ENCODE results near the gene GARNL3.

GARNL3 gene

GRCh38 chr9:127356906-127357305 lies 92.3 kb downstream of the GARNL3 start:
- no peak for DNase-seq

- no peak for DNase-seq
These were observed 93.5 kb downstream of the GARNL3 start for GRCh38 chr9:127358023-127358535.

- no peak for DNase-seq
These were observed 94.2 kb downstream of the GARNL3 start for GRCh38 chr9:127358770-127359169.

- no peak for DNase-seq
These were observed 95.7 kb downstream of the GARNL3 start for GRCh38 chr9:127360250-127360649.

GRCh38 chr9:127360829-127361228 lies 96.3 kb downstream of the GARNL3 start:
- no peak for DNase-seq

GRCh38 chr9:127361561-127361960 lies 97.0 kb downstream of the GARNL3 start:
- DNase-seq: no peak

GRCh38 chr9:127362829-127363228 lies 98.3 kb downstream of the GARNL3 start:
- no peak for DNase-seq

GRCh38 chr9:127365461-127365860 lies 100.9 kb downstream of the GARNL3 start:
- DNase-seq: no peak

GRCh38 chr9:127366594-127366993 lies 102.0 kb downstream of the GARNL3 start:
- DNase-seq: no peak

- no peak for DNase-seq
These were observed 104.4 kb downstream of the GARNL3 start for GRCh38 chr9:127368852-127369402.

GRCh38 chr9:127369428-127369827 lies 104.9 kb downstream of the GARNL3 start:
- no peak for DNase-seq

GRCh38 chr9:127370147-127370579 lies 105.6 kb downstream of the GARNL3 start:
- DNase-seq: no peak

GRCh38 chr9:127370672-127371648 lies 106.4 kb downstream of the GARNL3 start:
- no peak for DNase-seq

GRCh38 chr9:127380479-127380878 lies 115.9 kb downstream of the GARNL3 start:
- DNase-seq: no peak

- DNase-seq: no peak
These were observed 118.0 kb downstream of the GARNL3 start for GRCh38 chr9:127382541-127382940.

GRCh38 chr9:127384016-127384730 lies 119.6 kb downstream of the GARNL3 start:
- DNase-seq: no peak

- no peak for DNase-seq
These were observed 120.3 kb downstream of the GARNL3 start for GRCh38 chr9:127384901-127385300.

- DNase-seq: no peak
These were observed 121.7 kb downstream of the GARNL3 start for GRCh38 chr9:127386249-127386648.

GRCh38 chr9:127386981-127387380 lies 122.4 kb downstream of the GARNL3 start:
- no peak for DNase-seq

GRCh38 chr9:127388037-127388855 lies 123.7 kb downstream of the GARNL3 start:
- no peak for DNase-seq

GRCh38 chr9:127388856-127389238 lies 124.3 kb downstream of the GARNL3 start:
- DNase-seq: no peak
